PC-9 (cell line): ENCODE results near the gene SCAF8. TPM values are rescaled to one million over a fixed set of nuclear protein-coding genes. Genes with fewer than 3 reads are reported as not detected.
A peak's percentile ranks its signal among the peaks of the same experiment; 100 is the strongest.

Experiments used
- BruUV-seq: library from RNA; stranded (reverse); fragments of 400-500 nt; replicated peaks from 2 replicates; lab custom pipeline; 2021; lab: Mats Ljungman, UMichigan
- CTCF ChIA-PET: fragments of 300-600 bp; sonication (Branson Sonifier 250); formaldehyde crosslinking; loops from one replicate; lab custom pipeline; 2022; ENCODE audit warnings: antibody characterized with exemption; lab: Charles Lee
- POLR2A ChIA-PET: fragments of 300-600 bp; sonication (Branson Sonifier 250); formaldehyde crosslinking; loops from one replicate; lab custom pipeline; 2022; ENCODE audit warnings: antibody characterized with exemption; ENCODE audit not compliant: unreplicated experiment; lab: Charles Lee
- DNase-seq, 2 experiments: peaks; one replicate each; pipeline versions ENCODE4 v3.0.0 to v3.0.0-alpha.2; 2015 to 2022; ENCODE audit warnings: mixed read lengths in 1 of 2
- H2AFZ ChIP-seq: fragments of 200-600 bp; sonication (generic); 2 replicates; pipeline ENCODE4 v1.8.1; 2017; ENCODE audit warnings: antibody characterized with exemption
- H3F3A ChIP-seq: fragments of 200-600 bp; sonication (generic); 2 replicates; pipeline ENCODE4 v1.8.1; 2017; ENCODE audit warnings: antibody characterized with exemption, mild to moderate bottlenecking, low read depth; ENCODE audit not compliant: insufficient read depth
- H3K27ac ChIP-seq: fragments of 200-600 bp; sonication (generic); 2 replicates; pipeline ENCODE4 v1.6.1; 2016; ENCODE audit warnings: mixed run types
- H3K27me3 ChIP-seq: fragments of 200-600 bp; sonication (generic); 2 replicates; pipeline ENCODE4 v1.6.1; 2016; ENCODE audit warnings: low read depth, mixed run types; ENCODE audit not compliant: insufficient read depth
- H3K36me3 ChIP-seq: fragments of 200-600 bp; sonication (generic); 2 replicates; pipeline ENCODE4 v1.6.1; 2016; ENCODE audit warnings: low read depth, mixed run types
- H3K4me1 ChIP-seq: fragments of 200-600 bp; sonication (generic); replicated peaks from 2 replicates; pipeline ENCODE4 v1.6.1; 2016; ENCODE audit warnings: mixed run types; ENCODE audit not compliant: insufficient read depth
- H3K4me2 ChIP-seq: fragments of 200-600 bp; sonication (generic); 2 replicates; pipeline ENCODE4 v1.6.1; 2017; ENCODE audit warnings: mixed run types
- H3K4me3 ChIP-seq: fragments of 200-600 bp; sonication (generic); 2 replicates; pipeline ENCODE4 v1.6.1; 2016; ENCODE audit warnings: mixed run types
- H3K79me2 ChIP-seq: fragments of 200-600 bp; sonication (generic); 2 replicates; pipeline ENCODE4 v1.6.1; 2017; ENCODE audit warnings: low read depth, mixed run types
- H3K9me2 ChIP-seq: fragments of 200-600 bp; sonication (generic); 2 replicates; pipeline ENCODE4 v1.8.1; 2017; ENCODE audit warnings: mild to moderate bottlenecking; ENCODE audit not compliant: insufficient read depth
- H3K9me3 ChIP-seq: fragments of 200-600 bp; sonication (generic); 2 replicates; pipeline ENCODE4 v1.8.1; 2016; ENCODE audit warnings: low read depth; ENCODE audit not compliant: insufficient read depth
- H4K20me1 ChIP-seq: fragments of 200-600 bp; sonication (generic); 2 replicates; pipeline ENCODE4 v1.8.1; 2017; ENCODE audit not compliant: insufficient read depth
- CTCF ChIP-seq: fragments of 200-600 bp; sonication (generic); conservative IDR thresholded peaks from 2 replicates; pipeline ENCODE4 v1.6.1; 2017; ENCODE audit warnings: mixed run types, antibody characterized with exemption, mild to moderate bottlenecking, moderate library complexity
- EZH2 ChIP-seq: fragments of 200-600 bp; sonication (generic); IDR thresholded peaks from 2 replicates; pipeline ENCODE4 v1.8.0; 2017; ENCODE audit warnings: antibody characterized with exemption, low read depth
- intact Hi-C: fragments of 100-400 bp; cut with micrococcal nuclease; formaldehyde crosslinking; loops from one replicate; pipeline ENCODE4 v1.10.0; 2022; ENCODE audit not compliant: unreplicated experiment
- total RNA-seq: library from RNA; stranded (reverse); gene quantifications from 2 replicates; pipeline ENCODE4 v1.2.3, GENCODE V29; 2021

Gene SCAF8
- total RNA-seq, 1 experiment from 2014 or later: 22.7 TPM

GRCh38 chr6:154721460-154721859 lies 11.8 kb upstream of the SCAF8 start:
- Histone ChIP-seq H3K79me2 (no peaks in the 10 kb centered on the region), H4K20me1 (no peaks in the 10 kb centered on the region), H3K36me3 (no peaks in the 10 kb centered on the region), H3K9me2 (no peaks in the 10 kb centered on the region), H3F3A (no peaks in the 10 kb centered on the region), H3K27me3 (no peaks in the 10 kb centered on the region), H2AFZ (no peak overlapping the region), H3K4me1 (no peaks in the 10 kb centered on the region), H3K4me2 (no peak overlapping the region), H3K27ac (no peak overlapping the region), H3K4me3 (no peak overlapping the region), H3K9me3 (no peaks in the 10 kb centered on the region)
- peak; percentile 59 to 75 for DNase-seq
- ChIA-PET POLR2A (no interaction called here), CTCF (no interaction called here)
- intact Hi-C loops: no loop called here
- no TSS peak for BruUV-seq
- TF ChIP-seq CTCF (no peak), EZH2 (no peak)

GRCh38 chr6:154726887-154727286 lies 6.3 kb upstream of the SCAF8 start:
- BruUV-seq: no TSS peak
- CTCF ChIA-PET: no interaction called here
- no peak overlapping the region for H3K4me2 ChIP-seq

GRCh38 chr6:154731296-154732218 lies 1.7 kb upstream of the SCAF8 start:
- Histone ChIP-seq H3F3A (peaks cover 14% of the 10 kb centered on the region), H2AFZ (peak overlapping the region; percentile 90; the same call in 1 of the 2 replicates), H3K79me2 (peaks cover 29% of the 10 kb centered on the region), H3K9me3 (no peaks in the 10 kb centered on the region), H3K27me3 (no peaks in the 10 kb centered on the region), H4K20me1 (peaks cover 24% of the 10 kb centered on the region), H3K4me1 (peaks cover 23% of the 10 kb centered on the region), H3K4me3 (peak overlapping the region; percentile 89; the same call in 1 of the 2 replicates), H3K9me2 (no peaks in the 10 kb centered on the region), H3K27ac (no peak overlapping the region), H3K36me3 (no peaks in the 10 kb centered on the region), H3K4me2 (peak overlapping the region; percentile 81)
- no TSS peak for BruUV-seq
- POLR2A ChIA-PET: no interaction called here
- CTCF ChIA-PET: interaction anchor here (0.6 kb wide), 2 partner anchors 130 to 165 kb away, joined by 3 to 4 read pairs; no protein-coding TSS in a partner anchor
- TF ChIP-seq CTCF: no peak
- TF ChIP-seq EZH2: no peak
- no peak for DNase-seq
- intact Hi-C loops: loop anchor here (5.0 kb wide), 2 partner anchors 54 to 61 kb away; no protein-coding TSS in a partner anchor

More at GRCh38 chr6:154726887-154727286, 6.3 kb upstream of the SCAF8 start:
- no peaks in the 10 kb centered on the region for H3K9me2 ChIP-seq
- H2AFZ ChIP-seq: no peak overlapping the region
- no peak overlapping the region for H3K27ac ChIP-seq
- peaks cover 5% of the 10 kb centered on the region; the same call in 1 of the 2 replicates for H3F3A ChIP-seq
- POLR2A ChIA-PET: no interaction called here
- intact Hi-C loops: no loop called here
- no peaks in the 10 kb centered on the region for H3K27me3 ChIP-seq
- peaks cover 9% of the 10 kb centered on the region for H3K4me1 ChIP-seq
- H3K79me2 ChIP-seq: no peaks in the 10 kb centered on the region
- no peaks in the 10 kb centered on the region for H4K20me1 ChIP-seq
- no peak for DNase-seq
- no peaks in the 10 kb centered on the region for H3K36me3 ChIP-seq
- no peaks in the 10 kb centered on the region for H3K9me3 ChIP-seq
- TF ChIP-seq EZH2 (no peak), CTCF (no peak)
- H3K4me3 ChIP-seq: no peak overlapping the region
